Gastrocnemius medialis (tissue), 4 donors: ENCODE data around the gene ROPN1B. TPM values are rescaled to one million over a fixed set of nuclear protein-coding genes. Genes with fewer than 3 reads are reported as not detected.

ENCODE experiments used
- ATAC-seq, 2 donors: fragments of 150-250 bp; one replicate each; pipeline ENCODE4 v1.9.1; 2016
- DNase-seq, 2 donors: peaks; one replicate each; pipeline ENCODE4 v3.0.0-alpha.2; 2019
- H3K27ac ChIP-seq, 4 donors: fragments of 200-600 bp; sonication (generic); 1 replicate in 1 of 4; 2 replicates in 3 of 4; pipeline ENCODE4 v1.5.1; 2016 to 2018; ENCODE audit warnings: mild to moderate bottlenecking in 2 of 4, moderate library complexity in 1 of 4
- H3K27me3 ChIP-seq, 3 donors: fragments of 200-600 bp; sonication (generic) in 2 of 3; 1 replicate in 1 of 3; 2 replicates in 2 of 3; pipeline versions ENCODE4 v1.5.1 to v1.6.0; 2016 to 2019; ENCODE audit warnings: mild to moderate bottlenecking in 1 of 3, moderate library complexity in 1 of 3
- H3K36me3 ChIP-seq, 2 donors: fragments of 200-600 bp; sonication (generic) in 1 of 2; one replicate each; pipeline ENCODE4 v1.5.1; 2017 to 2018
- H3K4me1 ChIP-seq, 2 donors: fragments of 200-600 bp; sonication (generic) in 1 of 2; one replicate each; pipeline ENCODE4 v1.5.1; 2016 to 2017; ENCODE audit warnings: mild to moderate bottlenecking in 2 of 2
- H3K4me3 ChIP-seq, 4 donors: fragments of 200-600 bp; sonication (generic) in 3 of 4; 1 replicate in 1 of 4; 2 replicates in 3 of 4; pipeline ENCODE4 v1.5.1; 2016 to 2019; ENCODE audit warnings: mild to moderate bottlenecking in 2 of 4
- H3K9me3 ChIP-seq, 3 donors: fragments of 200-600 bp; sonication (generic) in 2 of 3; 1 replicate in 1 of 3; 2 replicates in 2 of 3; pipeline ENCODE4 v1.5.1; 2016 to 2019
- POLR2A ChIP-seq, 2 donors: fragments of 450-650 bp; IDR thresholded peaks; one replicate each; pipeline ENCODE4 v1.6.1; 2017; ENCODE audit warnings: antibody characterized with exemption in 2 of 2, mild to moderate bottlenecking in 2 of 2, moderate library complexity in 2 of 2
- in situ Hi-C, 4 donors: fragments of 200-750 bp; cut with MboI; loops; one replicate each; pipeline versions ENCODE4 v1.15.0 to v1.8.0; 2017; ENCODE audit warnings: low sequenced_read_pairs in 4 of 4
- intact Hi-C: fragments of 100-400 bp; cut with DNase I; formaldehyde crosslinking; loops from one replicate; pipeline ENCODE4 v1.15.1; 2023; ENCODE audit warnings: low total_unique reads
- total RNA-seq, 4 donors: library from RNA; depleted of rRNA; stranded (reverse); fragments of >200 nt; gene quantifications; one replicate each; pipeline versions ENCODE4 v1.1.0 to v1.2.3, GENCODE V29; 2016
- TF ChIP-seq, protein P1 (sequence below), 5 experiments: fragments of 450-650 bp in 3 of 5; fragments of 200-600 bp in 2 of 5; sonication (generic) in 2 of 5; IDR thresholded peaks in 4 of 5; conservative IDR thresholded peaks in 1 of 5; 1 replicate in 4 of 5; 2 replicates in 1 of 5; pipeline ENCODE4 v1.5.1; 2016 to 2019; ENCODE audit warnings: antibody characterized with exemption in 5 of 5, mild to moderate bottlenecking in 3 of 5, moderate library complexity in 3 of 5

Gene ROPN1B
- total RNA-seq, 4 donors from 2014 or later = 0.66 to 1.3 TPM; not detected in 2

DNA sequence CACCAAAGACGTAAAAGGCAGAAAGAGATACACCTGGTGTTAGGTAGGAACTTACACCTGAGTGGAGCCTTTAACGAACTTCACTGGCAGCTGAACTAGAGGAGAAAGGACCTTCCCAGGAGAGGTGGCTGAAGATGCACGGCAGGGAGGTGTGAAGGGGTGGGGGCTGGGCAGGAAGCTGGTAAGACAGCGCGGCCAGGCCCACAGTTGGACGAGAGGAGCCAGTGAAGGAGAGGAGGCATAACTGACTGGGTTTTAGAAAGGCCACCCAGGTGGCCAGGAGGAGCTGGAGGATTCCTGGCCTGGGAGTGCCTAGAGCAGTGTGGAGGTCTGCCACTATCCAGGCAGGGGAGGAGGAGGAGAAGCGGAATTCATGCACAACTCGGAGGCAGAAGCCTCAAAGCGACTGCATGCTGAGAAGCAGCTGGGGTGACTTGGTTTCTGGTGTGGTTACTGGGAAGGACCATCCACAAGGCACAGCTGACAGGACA is 63.0 kb downstream of the ROPN1B start:
- no peak overlapping the region for H3K4me3 ChIP-seq
- intact Hi-C loops = no loop called here
- peaks cover 0 to 27% of the 10 kb centered on the region in 2 donors for H3K36me3 ChIP-seq
- in situ Hi-C loops = no loop called here
- ATAC-seq = no peak
- H3K27ac ChIP-seq = no peak overlapping the region
- TF ChIP-seq POLR2A (IDR thresholded peaks at IDR 0.05) = no peak
- TF ChIP-seq, protein P1, sequence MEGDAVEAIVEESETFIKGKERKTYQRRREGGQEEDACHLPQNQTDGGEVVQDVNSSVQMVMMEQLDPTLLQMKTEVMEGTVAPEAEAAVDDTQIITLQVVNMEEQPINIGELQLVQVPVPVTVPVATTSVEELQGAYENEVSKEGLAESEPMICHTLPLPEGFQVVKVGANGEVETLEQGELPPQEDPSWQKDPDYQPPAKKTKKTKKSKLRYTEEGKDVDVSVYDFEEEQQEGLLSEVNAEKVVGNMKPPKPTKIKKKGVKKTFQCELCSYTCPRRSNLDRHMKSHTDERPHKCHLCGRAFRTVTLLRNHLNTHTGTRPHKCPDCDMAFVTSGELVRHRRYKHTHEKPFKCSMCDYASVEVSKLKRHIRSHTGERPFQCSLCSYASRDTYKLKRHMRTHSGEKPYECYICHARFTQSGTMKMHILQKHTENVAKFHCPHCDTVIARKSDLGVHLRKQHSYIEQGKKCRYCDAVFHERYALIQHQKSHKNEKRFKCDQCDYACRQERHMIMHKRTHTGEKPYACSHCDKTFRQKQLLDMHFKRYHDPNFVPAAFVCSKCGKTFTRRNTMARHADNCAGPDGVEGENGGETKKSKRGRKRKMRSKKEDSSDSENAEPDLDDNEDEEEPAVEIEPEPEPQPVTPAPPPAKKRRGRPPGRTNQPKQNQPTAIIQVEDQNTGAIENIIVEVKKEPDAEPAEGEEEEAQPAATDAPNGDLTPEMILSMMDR (IDR thresholded peaks at IDR 0.05 in 4 of 5, conservative IDR thresholded peaks at IDR 0.05 in 1 of 5) = no peak
- DNase-seq = no peak
- no peaks in the 10 kb centered on the region for H3K27me3 ChIP-seq
- H3K9me3 ChIP-seq = no peaks in the 10 kb centered on the region
- no peaks in the 10 kb centered on the region for H3K4me1 ChIP-seq

Other genes starting within 250 kb of the ROPN1B start
- 10 to 100 TPM; 43.1 to 76.2 (median 56.7) TPM for gene SLC41A3, start 114.9 kb downstream of the ROPN1B start, total RNA-seq
- 100 to 1,000 TPM in 1 of 4 donors, 10 to 100 TPM in 3; 43.5 to 108 (median 69.0) TPM for gene ALDH1L1, start 211.4 kb downstream of the ROPN1B start, total RNA-seq